NCI-H526 (cell line): ENCODE data around the gene LSM11.

ENCODE experiments used
- DNase-seq, 2 experiments: peaks; one replicate each; lab custom pipeline; 2025; lab: John Stamatoyannopoulos, UW

LSM11 gene

GRCh38 chr5:157734436-157734835 lies 9.1 kb upstream of the LSM11 start:
- no peak for DNase-seq

GRCh38 chr5:157735991-157736390 lies 7.5 kb upstream of the LSM11 start:
- no peak for DNase-seq

- DNase-seq = no peak
Measured at GRCh38 chr5:157739388-157740228, 3.9 kb upstream of the LSM11 start.

- peak in 1 of 2 experiments; percentile 63 for DNase-seq
Measured at GRCh38 chr5:157740229-157740610, 3.3 kb upstream of the LSM11 start.

- DNase-seq = no peak
Measured at GRCh38 chr5:157741131-157741530, 2.4 kb upstream of the LSM11 start.

- peak in 1 of 2 experiments; percentile 60 for DNase-seq
Measured at GRCh38 chr5:157744051-157745011, 819 bp downstream of the LSM11 start.

GRCh38 chr5:157745041-157745456 lies 1.5 kb downstream of the LSM11 start:
- DNase-seq = no peak

- DNase-seq = no peak
Measured at GRCh38 chr5:157747173-157747740, 3.7 kb downstream of the LSM11 start.

GRCh38 chr5:157747766-157748700 lies 4.5 kb downstream of the LSM11 start:
- no peak for DNase-seq

DNA sequence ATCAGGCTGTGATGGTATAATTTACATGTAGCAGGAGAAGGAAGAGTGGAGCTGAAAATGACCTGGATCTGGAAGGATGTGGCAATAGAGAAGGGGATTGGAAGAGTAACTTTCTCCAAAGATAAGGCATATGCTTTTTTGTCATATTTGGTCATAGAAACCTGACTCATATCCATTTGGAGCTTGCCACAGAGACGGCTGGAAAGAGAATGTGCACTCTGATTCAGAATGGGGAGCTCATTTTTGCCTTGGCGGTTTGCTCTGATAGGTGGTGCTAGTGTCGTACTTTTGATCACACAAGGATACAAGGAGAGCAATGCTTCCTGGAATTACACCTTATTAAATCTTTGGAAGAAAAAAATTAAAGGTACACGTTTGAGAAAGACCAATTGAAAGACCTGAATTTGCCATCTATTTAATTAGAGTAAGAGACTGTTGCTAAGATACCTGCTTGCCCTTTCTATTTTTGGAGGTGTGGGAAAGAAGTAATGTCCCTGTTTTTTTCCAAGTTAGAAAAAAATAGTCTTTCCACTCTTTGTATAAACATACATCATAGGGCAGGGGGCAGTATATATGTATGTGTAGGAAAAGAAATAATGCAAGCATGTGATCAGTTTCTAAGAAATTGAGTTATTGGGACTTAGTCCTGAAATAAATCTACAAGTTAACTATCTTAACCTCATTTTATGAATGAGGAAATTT lies 5.4 kb downstream of the LSM11 start:
- no peak for DNase-seq

GRCh38 chr5:157749462-157749799 lies 5.9 kb downstream of the LSM11 start:
- DNase-seq = no peak

DNA sequence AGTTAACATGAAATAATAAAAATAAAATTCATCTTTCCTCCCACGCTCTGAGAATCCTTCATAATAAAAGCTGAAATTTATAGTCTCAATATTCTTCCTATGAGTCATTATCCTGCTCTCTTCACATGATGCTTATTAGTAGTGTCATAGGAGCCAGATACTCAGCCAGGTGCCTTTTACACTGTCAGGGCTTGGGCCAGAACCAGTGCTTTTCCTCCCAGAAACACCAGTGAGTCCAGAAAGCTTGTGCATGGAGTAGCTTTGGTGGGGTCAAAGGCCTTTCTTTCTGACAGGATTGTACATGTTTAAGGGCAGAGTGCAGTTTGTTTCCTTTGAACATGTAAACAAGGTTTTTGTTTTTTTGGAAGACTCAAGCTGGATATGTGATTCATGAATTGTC lies 6.8 kb downstream of the LSM11 start:
- DNase-seq = no peak

DNA sequence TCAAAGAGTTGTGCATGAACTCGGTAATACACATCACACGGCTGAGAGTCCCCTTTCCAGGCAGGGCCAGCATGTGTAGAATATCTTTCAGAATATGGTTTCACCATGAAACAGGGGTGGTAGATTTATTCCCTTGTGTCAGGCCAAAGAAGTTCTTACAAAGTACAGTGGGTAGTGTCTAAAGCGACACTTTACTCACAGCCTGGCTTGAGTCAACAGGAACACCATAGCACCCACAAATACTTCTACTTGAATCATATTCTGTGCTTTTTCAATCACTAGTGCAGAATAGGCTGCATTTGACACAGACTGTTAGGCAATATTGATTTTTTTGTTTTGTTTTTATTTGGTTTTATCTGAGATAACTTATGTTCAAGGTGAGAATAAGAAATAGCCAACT lies 12.6 kb downstream of the LSM11 start:
- no peak for DNase-seq

- no peak for DNase-seq
Measured at GRCh38 chr5:157758706-157759105, 15.2 kb downstream of the LSM11 start.

- peak; percentile 53 to 83 for DNase-seq
Measured at GRCh38 chr5:157761690-157762621, 18.4 kb downstream of the LSM11 start.

- DNase-seq = no peak
Measured at GRCh38 chr5:157764531-157764930, 21.0 kb downstream of the LSM11 start.

DNA sequence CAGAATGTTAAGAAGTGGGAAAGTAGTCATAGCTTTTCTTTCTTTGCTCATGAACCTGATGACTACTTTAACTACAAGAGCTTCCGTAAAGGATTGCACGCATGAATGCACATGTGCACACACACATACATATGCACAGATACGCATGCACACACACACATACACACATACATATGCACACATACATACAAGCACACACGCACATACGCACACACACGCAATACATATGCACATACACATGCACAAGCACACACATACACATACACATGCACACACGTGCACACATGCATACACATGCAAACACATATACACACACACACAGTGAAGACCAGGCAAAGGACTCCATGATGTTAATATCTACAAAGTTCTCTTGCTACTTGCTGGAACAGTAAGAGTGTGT lies 22.9 kb downstream of the LSM11 start:
- DNase-seq = peak; percentile 22 to 59

DNA sequence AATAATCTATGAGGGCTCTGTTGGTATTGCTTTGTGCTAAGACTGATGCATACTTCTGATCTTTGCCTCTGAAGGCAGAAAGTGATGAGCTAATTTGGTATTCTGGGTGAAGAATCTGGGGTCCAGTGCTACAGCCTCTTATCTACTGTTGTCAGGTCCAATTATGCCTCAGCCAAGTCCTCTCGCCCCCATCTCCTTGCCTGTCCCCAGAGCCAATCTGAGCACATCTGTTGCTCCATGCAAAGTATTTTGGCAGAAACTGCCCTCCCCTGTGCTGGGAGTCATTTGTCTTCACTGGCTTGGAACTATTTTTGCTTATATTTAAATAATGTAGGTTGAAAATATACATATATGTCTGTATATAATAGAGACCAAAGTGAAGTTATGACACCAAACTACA lies 23.4 kb downstream of the LSM11 start:
- DNase-seq = peak; percentile 56 to 78

- no peak for DNase-seq
Measured at GRCh38 chr5:157767689-157768088, 24.2 kb downstream of the LSM11 start.

DNA sequence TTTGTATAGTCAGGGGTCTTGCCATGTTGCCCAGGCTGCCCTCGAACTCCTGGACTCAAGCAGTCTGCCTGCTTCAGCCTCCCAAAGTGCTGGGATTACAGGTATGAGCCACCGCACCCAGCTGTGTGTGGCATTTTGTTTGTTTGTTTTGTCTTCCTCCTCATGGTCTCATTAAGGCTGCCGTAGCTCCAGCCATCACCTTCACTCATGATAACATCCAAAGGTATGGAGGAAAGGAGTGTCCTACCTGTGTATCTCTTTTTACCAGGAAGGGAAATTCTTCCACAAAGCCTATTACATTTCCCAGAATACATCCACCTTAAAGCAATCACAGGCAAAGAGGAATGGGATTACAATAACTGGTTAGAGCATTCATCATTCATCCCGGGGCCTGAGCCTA lies 27.2 kb downstream of the LSM11 start:
- DNase-seq = no peak
